ENCODE measurements around the gene PTN.
"Not testable (repeated sequence)": the region's sequence is repeated elsewhere in the genome, so short reads cannot be mapped to it uniquely, and the experiment has no call there.

The PTN gene

GRCh38 chr7:137324796-137325696 lies 18.5 kb downstream of the PTN start:
- DNase-seq (ENCODE audit: low read depth): no peak

DNA sequence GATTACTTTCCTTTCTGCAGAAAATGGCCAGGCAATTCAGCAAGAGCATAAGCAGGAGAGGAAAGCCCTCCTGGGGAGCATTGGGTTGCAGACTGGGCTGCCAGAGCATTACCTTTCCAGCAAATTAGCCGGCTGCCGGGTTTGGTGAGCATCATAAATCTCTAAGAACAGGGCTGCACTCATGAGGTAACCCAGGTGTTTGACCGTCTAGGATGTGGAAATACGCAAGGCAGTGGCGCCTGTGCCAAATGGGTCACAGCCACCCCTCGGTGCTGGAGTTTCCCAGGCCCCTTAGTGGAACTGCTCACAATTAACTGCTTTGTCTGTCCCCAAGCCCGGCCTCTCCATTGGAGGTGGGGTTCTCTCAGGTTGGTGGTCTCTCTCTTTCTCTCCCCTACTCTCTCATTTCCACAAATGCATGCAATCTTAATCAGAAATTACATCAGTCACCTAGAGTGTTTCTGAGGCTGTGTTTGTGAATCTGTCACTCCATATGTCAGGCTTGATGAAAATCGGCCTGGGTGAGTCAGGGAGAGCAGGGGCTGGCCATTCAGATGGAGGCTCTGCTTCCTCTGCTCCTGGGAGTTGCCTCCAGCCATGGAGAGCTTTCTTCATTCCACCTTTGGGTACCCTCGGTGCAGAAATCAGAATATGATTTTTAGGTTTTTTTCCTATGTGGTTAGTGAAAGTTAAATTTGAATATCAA lies 26.7 kb downstream of the PTN start:
- no peak for DNase-seq (ENCODE audit: low read depth)

- DNase-seq (ENCODE audit: low read depth): no peak
These were observed 30.3 kb downstream of the PTN start for GRCh38 chr7:137313201-137313600.

DNA sequence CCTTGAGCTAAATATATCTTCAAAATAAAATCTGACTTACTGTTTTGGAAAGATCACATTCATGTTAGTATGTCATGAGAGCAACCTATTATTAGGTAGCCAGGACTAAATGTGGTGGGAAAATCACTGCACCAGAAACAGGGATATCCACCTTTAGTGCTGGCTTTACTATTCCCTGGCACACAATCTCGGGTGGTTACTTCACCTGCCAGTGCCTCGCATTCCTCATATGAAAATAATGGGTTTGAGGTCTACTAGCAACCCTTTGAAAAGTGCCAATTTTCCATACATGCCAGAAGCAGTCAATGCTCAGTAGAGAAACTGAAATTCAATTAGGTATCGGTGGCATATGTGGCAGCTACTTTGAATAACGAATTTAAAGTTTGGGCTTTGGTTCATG lies 36.8 kb downstream of the PTN start:
- DNase-seq (ENCODE audit: low read depth): no peak

DNA sequence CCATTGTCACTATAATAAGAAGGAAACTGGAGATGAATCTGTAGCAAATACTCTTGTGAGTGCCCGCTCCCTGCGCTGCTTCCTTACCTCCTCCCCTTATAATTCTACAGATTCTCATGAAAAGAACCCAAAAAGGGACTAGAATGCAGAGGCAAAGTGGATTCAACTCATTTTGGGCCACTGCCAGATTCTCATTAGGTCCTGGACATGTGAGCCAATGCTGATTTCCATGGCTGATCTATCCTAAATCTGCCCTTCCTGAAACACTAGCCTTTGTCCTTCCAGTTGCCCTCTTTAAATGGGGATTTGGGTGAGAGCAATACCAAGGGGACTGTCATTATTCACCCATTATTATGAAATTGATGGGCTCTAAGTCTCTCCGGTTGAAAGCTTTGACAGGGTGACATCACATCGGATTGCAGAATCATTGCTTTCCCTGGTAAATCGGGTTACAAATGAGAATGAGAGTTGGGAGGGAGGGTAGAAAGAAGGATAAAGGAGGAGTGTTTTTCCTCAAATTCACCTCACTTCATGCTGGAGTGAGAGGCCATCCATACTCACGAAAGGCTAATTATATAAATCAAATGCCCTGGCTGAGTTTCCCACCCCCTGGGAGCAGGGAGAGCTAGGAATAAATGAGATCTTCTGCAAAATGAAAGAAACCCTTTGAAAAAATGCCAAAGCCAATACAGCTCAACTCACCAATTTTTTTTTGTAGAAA lies 37.5 kb downstream of the PTN start:
- no peak for DNase-seq (ENCODE audit: low read depth)

DNA sequence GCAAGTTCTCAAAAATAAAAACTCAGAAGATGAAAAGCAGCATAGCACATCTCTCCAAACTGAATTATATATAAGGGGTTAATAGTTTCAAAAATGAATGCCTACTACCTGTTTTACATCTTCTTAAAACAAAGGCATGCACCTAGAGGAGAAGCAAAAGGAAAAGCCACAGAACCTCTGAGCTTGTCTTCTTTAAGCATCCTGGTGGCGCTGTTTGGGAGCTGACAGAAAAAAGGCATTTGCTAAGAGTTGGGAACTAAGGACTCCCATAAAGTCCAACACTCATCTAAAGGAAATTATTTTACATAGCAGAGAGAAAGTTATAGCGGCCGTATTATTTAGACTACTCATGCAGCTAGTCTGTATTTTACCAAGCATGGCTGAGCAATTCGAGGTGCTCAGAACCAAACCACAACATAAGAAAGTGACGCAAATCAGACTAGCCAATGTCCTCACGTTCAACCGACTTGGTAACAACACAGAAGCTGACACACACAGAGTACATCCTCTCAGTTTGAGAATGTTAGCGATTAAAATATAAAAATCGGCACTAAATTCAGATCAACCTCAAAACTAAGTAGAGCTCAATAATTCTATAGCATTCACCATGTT lies 38.8 kb downstream of the PTN start:
- DNase-seq (ENCODE audit: low read depth): no peak

DNA sequence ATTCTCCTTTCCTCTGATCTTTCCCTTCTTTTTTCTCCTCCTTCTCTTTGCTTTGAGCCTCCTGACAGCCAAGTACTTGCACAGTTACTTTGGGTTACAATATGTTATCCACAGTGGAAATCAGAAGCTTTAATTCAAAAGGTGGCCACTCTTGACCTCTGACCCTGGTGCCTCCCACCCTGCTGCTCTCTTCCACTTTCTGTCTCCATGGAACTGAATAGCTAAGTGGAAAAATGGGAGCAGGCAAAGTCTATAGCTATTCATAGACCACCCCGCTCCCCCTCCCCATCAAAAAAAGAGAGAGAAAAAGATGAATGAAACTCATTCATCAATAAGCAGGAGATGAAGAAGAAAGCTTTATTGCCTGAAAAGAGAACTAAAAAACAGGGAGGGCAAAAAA lies 39.4 kb downstream of the PTN start:
- DNase-seq (ENCODE audit: low read depth): no peak

- DNase-seq (ENCODE audit: low read depth): no peak
These were observed 41.5 kb downstream of the PTN start for GRCh38 chr7:137302081-137302480.

GRCh38 chr7:137298464-137298794 lies 45.1 kb downstream of the PTN start:
- no peak for DNase-seq (ENCODE audit: low read depth)

- DNase-seq (ENCODE audit: low read depth): no peak
These were observed 45.7 kb downstream of the PTN start for GRCh38 chr7:137297551-137298463.

DNA sequence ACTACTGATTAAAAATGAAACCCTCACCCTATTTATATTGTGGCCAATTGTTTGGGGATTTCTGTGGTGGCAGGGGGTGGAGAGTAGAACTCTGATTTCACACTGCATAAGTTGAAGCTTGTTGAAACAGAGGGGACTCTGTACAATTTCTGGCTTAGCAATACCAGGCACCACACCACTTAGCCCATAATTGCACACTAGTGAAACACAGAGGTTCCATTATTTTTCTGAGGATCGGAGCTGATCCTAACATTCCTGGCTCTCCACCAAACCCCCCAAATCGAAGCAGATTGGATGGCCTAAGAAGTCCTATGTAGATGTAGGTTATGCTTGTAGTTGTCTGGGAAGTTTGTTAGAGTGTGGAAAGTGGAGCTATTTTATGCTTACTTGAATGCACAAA lies 47.0 kb downstream of the PTN start:
- no peak for DNase-seq (ENCODE audit: low read depth)

- DNase-seq (ENCODE audit: low read depth): no peak
These were observed 47.7 kb downstream of the PTN start for GRCh38 chr7:137295739-137296324.

- no peak for DNase-seq (ENCODE audit: low read depth)
These were observed 54.4 kb downstream of the PTN start for GRCh38 chr7:137289101-137289500.

DNA sequence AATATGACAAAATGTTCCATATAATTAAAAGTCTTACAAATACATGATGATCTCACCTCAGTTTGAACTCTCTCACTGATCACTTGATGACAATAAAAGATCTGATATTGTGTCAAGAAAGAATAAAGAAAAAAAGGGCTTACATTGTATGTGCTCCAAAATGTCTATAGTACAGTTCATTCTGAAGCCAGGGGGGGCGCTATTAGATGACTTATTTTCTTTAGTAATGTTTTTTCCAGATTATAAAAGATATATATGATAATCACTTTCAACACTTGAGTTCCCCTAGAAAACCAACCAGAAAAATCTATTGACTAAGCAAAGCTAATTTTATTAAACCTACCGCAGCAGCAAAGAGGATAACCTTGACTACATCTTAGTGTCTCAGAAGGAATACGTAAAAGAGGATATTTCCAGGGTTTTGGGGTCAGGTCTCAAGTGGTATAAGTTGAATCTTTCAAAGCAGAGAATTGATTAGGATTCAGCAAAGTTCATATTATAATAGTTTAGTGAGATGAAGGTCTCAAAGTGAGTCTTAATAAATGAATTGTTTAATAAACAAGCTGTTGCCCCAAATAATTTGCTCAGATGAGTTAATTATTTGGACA lies 55.8 kb downstream of the PTN start:
- DNase-seq (ENCODE audit: low read depth): no peak

- DNase-seq (ENCODE audit: low read depth): no peak
These were observed 60.4 kb downstream of the PTN start for GRCh38 chr7:137283153-137283552.

- DNase-seq (ENCODE audit: low read depth): no peak
These were observed 61.5 kb downstream of the PTN start for GRCh38 chr7:137282043-137282442.

DNA sequence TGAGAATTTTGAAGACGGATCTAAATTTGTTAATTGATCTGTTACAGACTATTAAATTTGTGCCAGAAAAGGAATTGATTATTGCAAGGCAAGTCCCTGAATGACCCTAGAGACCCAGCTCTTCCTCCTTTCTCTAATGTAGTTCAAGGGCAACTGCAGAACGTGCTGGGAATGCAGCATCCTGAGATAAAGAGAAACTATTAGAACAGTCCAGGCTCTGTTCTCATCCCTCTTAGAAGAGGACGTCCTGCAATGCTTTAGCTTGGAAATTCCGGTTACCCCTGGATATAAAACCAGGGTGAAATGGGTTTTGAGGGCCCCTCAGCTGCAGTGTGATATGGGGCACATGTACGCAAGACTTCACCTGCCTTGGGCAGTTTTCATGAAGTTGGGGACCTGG lies 67.3 kb downstream of the PTN start:
- DNase-seq (ENCODE audit: low read depth): no peak

GRCh38 chr7:137272249-137272648 lies 71.3 kb downstream of the PTN start:
- no peak for DNase-seq (ENCODE audit: low read depth)

DNA sequence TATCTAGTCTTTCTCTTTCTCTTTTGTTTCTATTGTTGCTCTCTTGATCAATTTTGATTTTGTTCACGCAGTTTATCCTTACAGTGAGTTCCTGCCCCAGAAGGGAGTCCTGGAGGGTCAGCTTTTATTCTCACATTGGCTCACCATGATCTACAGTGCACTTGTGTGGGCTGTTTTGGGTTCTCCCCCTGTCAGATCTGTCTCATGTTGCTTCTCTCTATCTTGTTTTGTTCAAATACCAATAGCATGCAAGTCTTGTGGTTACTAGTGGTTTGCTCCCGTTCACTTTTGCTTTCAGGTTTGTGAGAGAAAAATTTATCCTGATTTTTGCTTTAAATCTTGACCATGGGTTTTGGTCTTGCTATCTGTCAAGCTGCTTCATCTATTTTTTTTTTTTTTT lies 74.3 kb downstream of the PTN start:
- no peak for DNase-seq (ENCODE audit: low read depth)

GRCh38 chr7:137268001-137268865 lies 75.3 kb downstream of the PTN start:
- not testable (repeated sequence) for DNase-seq (ENCODE audit: low read depth)

Measured in fibroblast of the conjunctiva (primary cell).